Neural cell (in vitro differentiated cells): ENCODE measurements around the gene TBC1D24. TPM values are rescaled to one million over a fixed set of nuclear protein-coding genes. Genes with fewer than 3 reads are reported as not detected.

Source experiments
- H2AFZ ChIP-seq: fragments of 200-600, 300-800 bp; sonication (generic), shearing (Covaris generic); 2 replicates; pipeline ENCODE4 v1.6.0; 2014; ENCODE audit warnings: low read depth, mild to moderate bottlenecking, antibody characterized with exemption, low read length, moderate library complexity
- H3F3A ChIP-seq: fragments of 200-600 bp; shearing (Covaris generic); 2 replicates; pipeline ENCODE4 v1.6.1; 2016; ENCODE audit warnings: mild to moderate bottlenecking, moderate library complexity, mixed read lengths, antibody characterized with exemption, low read length; ENCODE audit not compliant: insufficient read depth, poor library complexity, severe bottlenecking
- H3K27ac ChIP-seq: fragments of 200-600, 300-800 bp; sonication (generic), shearing (Covaris generic); 2 replicates; pipeline ENCODE4 v1.5.1; 2014; ENCODE audit warnings: mild to moderate bottlenecking, low read length, moderate library complexity
- H3K27me3 ChIP-seq: fragments of 300-800, 200-600 bp; sonication (generic), shearing (Covaris generic); 2 replicates; pipeline ENCODE4 v1.6.0; 2014; ENCODE audit warnings: mild to moderate bottlenecking, low read depth, low read length, moderate library complexity; ENCODE audit not compliant: insufficient read depth
- H3K36me3 ChIP-seq: fragments of 300-800, 200-600 bp; sonication (generic), shearing (Covaris generic); 2 replicates; pipeline ENCODE4 v1.5.1; 2014; ENCODE audit warnings: mild to moderate bottlenecking, antibody characterized with exemption, low read length, moderate library complexity; ENCODE audit not compliant: insufficient read depth
- H3K4me2 ChIP-seq: fragments of 300-800, 200-600 bp; sonication (generic), shearing (Covaris generic); 2 replicates; pipeline ENCODE4 v1.6.0; 2014; ENCODE audit warnings: mild to moderate bottlenecking, low read length
- H3K4me3 ChIP-seq: fragments of 300-800, 200-600 bp; sonication (generic), shearing (Covaris generic); 2 replicates; pipeline ENCODE4 v1.5.1; 2014; ENCODE audit warnings: mild to moderate bottlenecking, low read length, moderate library complexity
- H3K79me2 ChIP-seq: fragments of 200-600 bp; shearing (Covaris generic); replicated peaks from 2 replicates; pipeline ENCODE4 v1.6.0; 2014; ENCODE audit warnings: mild to moderate bottlenecking, low read length, moderate library complexity; ENCODE audit not compliant: insufficient read depth
- H3K9ac ChIP-seq: fragments of 300-800, 200-600 bp; sonication (generic), shearing (Covaris generic); 2 replicates; pipeline ENCODE4 v1.6.1; 2016; ENCODE audit warnings: mild to moderate bottlenecking, low read length, mixed read lengths
- H3K9me2 ChIP-seq: fragments of 200-600 bp; shearing (Covaris generic); 2 replicates; pipeline ENCODE4 v1.6.1; 2016; ENCODE audit warnings: mild to moderate bottlenecking, low read length, mixed read lengths; ENCODE audit not compliant: insufficient read depth
- H3K9me3 ChIP-seq: fragments of 200-600, 300-800 bp; sonication (generic), shearing (Covaris generic); 2 replicates; pipeline ENCODE4 v1.6.1; 2016; ENCODE audit warnings: mild to moderate bottlenecking, mixed run types, low read length, moderate library complexity, mixed read lengths
- H4K20me1 ChIP-seq: fragments of 200-600 bp; shearing (Covaris generic); 2 replicates; pipeline ENCODE4 v1.6.1; 2016; ENCODE audit warnings: mild to moderate bottlenecking, mixed run types; ENCODE audit not compliant: insufficient read depth
- CTCF ChIP-seq: fragments of 450-650 bp; IDR thresholded peaks from 2 replicates; pipeline ENCODE4 v1.5.1; 2014; ENCODE audit warnings: antibody characterized with exemption, mild to moderate bottlenecking, moderate library complexity; ENCODE audit not compliant: poor library complexity, severe bottlenecking
- EP300 ChIP-seq: fragments of 450-650 bp; conservative IDR thresholded peaks from 2 replicates; pipeline ENCODE4 v1.6.1; 2014; ENCODE audit warnings: antibody characterized with exemption, mild to moderate bottlenecking, moderate library complexity; ENCODE audit not compliant: poor library complexity, severe bottlenecking
- EZH2 ChIP-seq: fragments of 200-600, 300-800 bp; shearing (Covaris generic), sonication (generic); IDR thresholded peaks from 2 replicates; pipeline ENCODE4 v1.6.1; 2014; ENCODE audit warnings: antibody characterized with exemption, low read length, borderline replicate concordance, mild to moderate bottlenecking; ENCODE audit not compliant: insufficient read depth, poor library complexity, severe bottlenecking
- MXI1 ChIP-seq: fragments of 450-650 bp; conservative IDR thresholded peaks from 2 replicates; pipeline ENCODE4 v1.6.1; 2014; ENCODE audit warnings: antibody characterized with exemption, mild to moderate bottlenecking; ENCODE audit not compliant: poor library complexity, severe bottlenecking
- POLR2AphosphoS5 ChIP-seq: IDR thresholded peaks from 2 replicates; pipeline ENCODE4 v1.6.1; 2012
- RAD21 ChIP-seq: fragments of 450-650 bp; conservative IDR thresholded peaks from 2 replicates; pipeline ENCODE4 v1.6.1; 2014; ENCODE audit warnings: antibody characterized with exemption, mild to moderate bottlenecking, moderate library complexity
- REST ChIP-seq: IDR thresholded peaks from 2 replicates; pipeline ENCODE4 v1.6.1; 2012; ENCODE audit warnings: borderline replicate concordance
- SMC3 ChIP-seq: fragments of 450-650 bp; conservative IDR thresholded peaks from 2 replicates; pipeline ENCODE4 v1.6.1; 2014; ENCODE audit warnings: antibody characterized with exemption, mild to moderate bottlenecking, moderate library complexity; ENCODE audit not compliant: poor library complexity
- TAF1 ChIP-seq: IDR thresholded peaks from 2 replicates; pipeline ENCODE4 v1.6.1; 2012; ENCODE audit warnings: low read depth
- polyA plus RNA-seq: library from polyadenylated mRNA; depleted of rRNA; stranded (reverse); fragments of >200 nt; gene quantifications from 2 replicates; pipeline ENCODE4 v1.2.3, GENCODE V29; 2014

TBC1D24 gene
- polyA plus RNA-seq, 1 donor from 2014 or later, result 27.1 TPM

GRCh38 chr16:2516391-2517240, 41.7 kb downstream of the TBC1D24 start:
- Histone ChIP-seq H2AFZ (no peak overlapping the region), H3K4me3 (peak overlapping the region; percentile 35), H3K4me2 (no peak overlapping the region), H3K9ac (no peak overlapping the region), H3K79me2 (peaks cover 52% of the 10 kb centered on the region), H3K9me3 (no peaks in the 10 kb centered on the region), H3K36me3 (no peaks in the 10 kb centered on the region), H3K27me3 (no peaks in the 10 kb centered on the region), H3K27ac (no peak overlapping the region), H3F3A (no peaks in the 10 kb centered on the region), H3K9me2 (no peaks in the 10 kb centered on the region), H4K20me1 (peaks cover 39% of the 10 kb centered on the region)
- TF ChIP-seq SMC3 (no peak), EZH2 (no peak), EP300 (no peak), REST (no peak), CTCF (no peak), MXI1 (no peak), TAF1 (no peak), POLR2AphosphoS5 (no peak), RAD21 (no peak)

GRCh38 chr16:2517954-2518605, 43.2 kb downstream of the TBC1D24 start:
- peaks cover 52% of the 10 kb centered on the region for H3K79me2 ChIP-seq
- H4K20me1 ChIP-seq, result peaks cover 39% of the 10 kb centered on the region
- no peaks in the 10 kb centered on the region for H3K9me2 ChIP-seq
- H2AFZ ChIP-seq, result no peak overlapping the region
- no peak for TF ChIP-seq MXI1
- TF ChIP-seq EP300, result no peak
- no peak for TF ChIP-seq POLR2AphosphoS5
- TF ChIP-seq TAF1, result no peak
- no peak for TF ChIP-seq CTCF
- H3K4me3 ChIP-seq, result no peak overlapping the region
- no peak overlapping the region for H3K4me2 ChIP-seq
- H3F3A ChIP-seq, result no peaks in the 10 kb centered on the region
- no peaks in the 10 kb centered on the region for H3K9me3 ChIP-seq
- no peaks in the 10 kb centered on the region for H3K27me3 ChIP-seq
- no peak overlapping the region for H3K9ac ChIP-seq
- no peaks in the 10 kb centered on the region for H3K36me3 ChIP-seq
- no peak overlapping the region for H3K27ac ChIP-seq
